Lower leg skin (tissue), 3 donors: ENCODE results near the gene SH2B3.

Source experiments
- POLR2A ChIP-seq, 2 donors: fragments of 450-650 bp; IDR thresholded peaks; one replicate each; pipeline ENCODE4 v1.6.1; 2016 to 2017; ENCODE audit warnings: antibody characterized with exemption in 2 of 2, mild to moderate bottlenecking in 1 of 2, moderate library complexity in 1 of 2
- TF ChIP-seq, protein P1 (sequence below), 3 donors: fragments of 450-650 bp; IDR thresholded peaks; one replicate each; pipeline ENCODE4 v1.5.1; 2016; ENCODE audit warnings: antibody characterized with exemption in 3 of 3, mild to moderate bottlenecking in 3 of 3, moderate library complexity in 2 of 3

DNA sequence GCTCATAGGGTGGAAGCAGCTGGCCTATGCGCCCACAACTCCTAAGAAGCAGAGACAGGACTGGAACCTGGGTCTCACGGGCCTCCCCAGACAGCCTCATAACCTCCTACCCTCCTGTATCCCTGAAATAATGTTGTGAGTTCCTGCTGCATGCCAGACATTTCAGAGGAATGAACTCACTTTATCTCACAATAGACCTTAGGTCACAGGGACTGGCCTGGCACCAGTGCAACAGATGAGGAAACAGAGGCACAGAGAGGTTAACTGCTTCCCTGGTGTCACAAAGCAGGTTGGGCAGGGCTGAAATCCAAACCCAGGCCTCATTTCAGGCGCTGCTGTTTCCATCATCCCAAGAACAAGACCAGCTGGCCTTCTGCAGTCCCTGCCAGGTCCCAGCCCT lies 42.1 kb upstream of the SH2B3 start:
- TF ChIP-seq, protein P1, sequence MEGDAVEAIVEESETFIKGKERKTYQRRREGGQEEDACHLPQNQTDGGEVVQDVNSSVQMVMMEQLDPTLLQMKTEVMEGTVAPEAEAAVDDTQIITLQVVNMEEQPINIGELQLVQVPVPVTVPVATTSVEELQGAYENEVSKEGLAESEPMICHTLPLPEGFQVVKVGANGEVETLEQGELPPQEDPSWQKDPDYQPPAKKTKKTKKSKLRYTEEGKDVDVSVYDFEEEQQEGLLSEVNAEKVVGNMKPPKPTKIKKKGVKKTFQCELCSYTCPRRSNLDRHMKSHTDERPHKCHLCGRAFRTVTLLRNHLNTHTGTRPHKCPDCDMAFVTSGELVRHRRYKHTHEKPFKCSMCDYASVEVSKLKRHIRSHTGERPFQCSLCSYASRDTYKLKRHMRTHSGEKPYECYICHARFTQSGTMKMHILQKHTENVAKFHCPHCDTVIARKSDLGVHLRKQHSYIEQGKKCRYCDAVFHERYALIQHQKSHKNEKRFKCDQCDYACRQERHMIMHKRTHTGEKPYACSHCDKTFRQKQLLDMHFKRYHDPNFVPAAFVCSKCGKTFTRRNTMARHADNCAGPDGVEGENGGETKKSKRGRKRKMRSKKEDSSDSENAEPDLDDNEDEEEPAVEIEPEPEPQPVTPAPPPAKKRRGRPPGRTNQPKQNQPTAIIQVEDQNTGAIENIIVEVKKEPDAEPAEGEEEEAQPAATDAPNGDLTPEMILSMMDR (IDR thresholded peaks at IDR 0.05), result no peak
- no peak for TF ChIP-seq POLR2A (IDR thresholded peaks at IDR 0.05)
